ENCODE data around the gene AP3B1.
"Not testable (repeated sequence)": the region's sequence is repeated elsewhere in the genome, so short reads cannot be mapped to it uniquely, and the experiment has no call there.

Gene AP3B1

DNA sequence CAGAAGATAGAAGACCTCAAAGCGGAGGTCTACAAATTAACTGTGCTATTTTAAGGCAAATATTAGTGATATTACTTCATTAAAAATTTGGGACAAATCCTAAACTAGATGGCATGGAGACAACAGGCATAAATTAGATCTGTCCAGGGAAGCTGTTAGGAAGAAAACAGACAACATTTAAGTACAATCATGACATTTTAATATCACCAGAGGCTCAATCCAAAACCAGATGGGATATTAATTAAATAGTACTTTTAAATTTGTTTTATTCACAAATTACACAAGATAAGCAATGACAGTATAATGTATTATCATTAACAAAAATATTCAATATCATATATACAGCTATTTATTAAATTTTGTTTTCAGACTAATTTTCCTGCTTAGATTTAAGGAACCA, 161.1 kb downstream of the AP3B1 start:
- DNase-seq, result no peak

DNA sequence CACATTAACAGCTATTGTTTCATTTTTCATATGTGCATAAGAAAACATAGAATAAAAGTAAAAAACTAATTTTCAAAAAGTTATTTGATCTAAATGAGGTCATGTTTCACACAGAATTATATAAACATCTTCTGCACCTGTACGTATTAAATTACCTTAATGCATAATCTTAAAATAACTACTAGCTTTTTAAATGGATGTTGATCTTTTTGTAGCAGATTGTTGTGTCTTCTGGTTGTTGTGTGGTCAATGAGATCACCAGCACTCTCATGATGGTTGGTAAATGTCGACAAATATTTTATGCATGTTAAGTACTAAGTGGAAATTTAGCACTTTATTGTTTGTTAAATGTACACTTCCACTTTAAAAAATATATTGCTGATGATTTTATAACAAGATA, 162.0 kb downstream of the AP3B1 start:
- DNase-seq, result no peak

DNA sequence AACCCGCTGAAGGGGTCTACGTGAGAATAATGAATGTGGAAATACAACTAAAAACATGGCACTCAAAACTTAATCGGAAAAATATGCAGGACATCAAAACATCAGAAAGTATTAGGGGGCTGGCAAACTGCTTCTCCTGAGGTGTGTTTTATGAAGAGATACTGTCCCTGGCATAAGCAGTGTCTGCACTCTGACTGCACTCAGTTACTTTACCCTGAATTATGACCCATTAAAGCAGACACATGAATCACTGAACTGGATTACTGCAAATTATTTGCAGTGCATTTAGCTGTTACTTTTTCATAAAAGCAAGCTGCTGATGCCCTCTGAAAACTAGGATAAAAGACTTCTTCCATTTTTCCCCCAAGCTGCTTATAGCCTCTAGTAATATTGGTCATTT, 164.9 kb downstream of the AP3B1 start:
- DNase-seq, result no peak

- DNase-seq, result no peak
Measured at GRCh38 chr5:78127875-78128274, 166.6 kb downstream of the AP3B1 start.

- DNase-seq, result no peak
Measured at GRCh38 chr5:78126536-78126935, 168.0 kb downstream of the AP3B1 start.

DNA sequence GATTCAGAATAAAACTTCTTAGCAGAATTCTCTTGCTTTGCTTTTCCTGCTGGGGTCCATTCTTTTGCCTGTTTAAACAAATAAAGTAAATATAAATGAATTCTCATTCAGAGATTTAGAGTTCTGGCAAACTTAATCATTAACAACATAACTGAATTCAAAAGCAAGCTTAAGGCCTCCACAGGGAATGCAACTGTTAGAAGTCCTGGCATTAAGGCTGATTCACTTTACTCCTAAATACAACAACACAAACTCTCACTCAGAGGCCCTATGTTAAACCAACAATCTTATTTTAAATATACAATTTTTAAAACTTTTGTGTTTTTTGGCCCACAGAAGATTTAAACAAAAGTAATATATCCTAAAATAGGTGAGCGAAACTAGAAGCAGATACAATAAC, 178.3 kb downstream of the AP3B1 start:
- DNase-seq, result no peak

GRCh38 chr5:78113689-78114264, 180.7 kb downstream of the AP3B1 start:
- no peak for DNase-seq

DNA sequence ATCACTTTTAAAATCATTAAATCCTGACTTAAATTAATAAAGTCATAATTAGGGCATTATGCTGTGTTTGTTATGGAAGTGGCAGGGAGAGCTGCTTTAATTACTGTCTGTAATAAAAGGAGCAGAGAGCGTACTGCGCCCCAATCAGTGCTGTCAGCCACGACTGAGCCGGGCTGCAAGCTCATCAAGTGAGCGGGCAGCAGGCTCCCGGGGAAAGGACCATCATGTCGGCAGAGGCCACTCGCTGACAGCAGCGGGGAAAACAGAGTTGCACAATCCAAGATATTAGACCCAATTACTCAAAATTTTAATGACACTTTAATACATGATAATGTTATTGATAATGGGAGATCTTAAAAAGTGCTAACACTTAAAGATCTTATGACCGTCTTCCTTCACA, 181.6 kb downstream of the AP3B1 start:
- DNase-seq, result no peak

GRCh38 chr5:78109891-78110324, 184.6 kb downstream of the AP3B1 start:
- DNase-seq, result no peak

DNA sequence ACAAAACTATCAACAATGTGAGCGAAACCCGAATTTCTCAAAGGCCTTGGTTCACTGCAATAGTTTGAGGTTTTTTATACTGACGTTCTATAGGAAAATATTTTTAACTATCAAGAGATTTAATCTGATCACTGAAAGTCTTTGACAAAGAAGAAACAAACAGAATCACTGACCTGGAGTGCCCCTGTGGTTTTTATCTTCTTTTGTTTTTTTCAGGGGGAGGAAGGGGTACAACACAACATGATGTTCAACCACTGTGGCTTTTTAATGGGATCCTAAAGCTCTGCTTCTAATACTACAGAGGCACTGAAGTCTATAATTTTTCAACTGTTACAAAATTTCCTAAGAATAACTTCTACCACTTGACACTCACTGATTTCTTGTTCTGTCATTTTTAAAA, 185.9 kb downstream of the AP3B1 start:
- DNase-seq, result no peak

- DNase-seq, result no peak
Measured at GRCh38 chr5:78103232-78103918, 191.1 kb downstream of the AP3B1 start.

GRCh38 chr5:78102500-78102899, 192.0 kb downstream of the AP3B1 start:
- DNase-seq, result no peak

- no peak for DNase-seq
Measured at GRCh38 chr5:78095125-78095524, 199.4 kb downstream of the AP3B1 start.

DNA sequence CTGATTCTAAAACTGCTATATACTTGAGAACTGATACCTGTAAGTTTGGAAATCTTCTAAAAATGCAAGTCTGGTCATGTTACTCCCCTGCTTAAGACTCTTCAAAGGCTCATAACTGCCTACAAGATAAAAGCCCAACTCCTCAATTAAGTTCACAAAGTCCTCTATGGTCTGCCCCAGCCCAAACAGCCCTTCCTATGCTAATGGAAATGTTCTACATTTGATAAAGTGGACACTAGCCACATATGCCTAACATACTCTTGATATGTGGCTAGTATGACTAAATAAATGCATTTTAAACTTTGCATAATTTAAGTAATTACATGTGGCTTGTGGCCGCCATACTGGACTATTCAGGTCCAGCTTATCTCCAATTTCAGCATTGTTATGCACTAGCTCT, 204.5 kb downstream of the AP3B1 start:
- DNase-seq, result no peak

DNA sequence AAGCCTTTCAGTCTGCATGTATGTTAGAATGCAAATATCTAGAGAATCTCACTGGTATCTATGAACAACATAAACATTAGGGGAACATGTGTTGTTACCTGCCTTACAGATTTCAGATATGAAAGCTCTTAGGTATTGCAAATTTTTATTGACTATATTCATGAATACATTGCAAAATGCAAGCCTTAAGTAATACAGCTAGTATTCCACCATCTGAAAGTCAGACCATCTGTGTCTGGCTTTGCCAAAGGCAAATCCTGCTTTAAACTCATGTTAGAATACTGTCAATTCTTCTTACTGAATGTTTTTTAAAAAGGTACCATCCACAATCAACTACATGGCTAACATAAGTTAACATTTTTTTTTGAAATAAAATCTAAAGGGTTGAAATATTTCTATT, 215.6 kb downstream of the AP3B1 start:
- DNase-seq, result no peak

- DNase-seq, result no peak
Measured at GRCh38 chr5:78077369-78078068, 217.0 kb downstream of the AP3B1 start.

- no peak for DNase-seq
Measured at GRCh38 chr5:78076351-78076750, 218.1 kb downstream of the AP3B1 start.

GRCh38 chr5:78075301-78075700, 219.2 kb downstream of the AP3B1 start:
- no peak for DNase-seq

DNA sequence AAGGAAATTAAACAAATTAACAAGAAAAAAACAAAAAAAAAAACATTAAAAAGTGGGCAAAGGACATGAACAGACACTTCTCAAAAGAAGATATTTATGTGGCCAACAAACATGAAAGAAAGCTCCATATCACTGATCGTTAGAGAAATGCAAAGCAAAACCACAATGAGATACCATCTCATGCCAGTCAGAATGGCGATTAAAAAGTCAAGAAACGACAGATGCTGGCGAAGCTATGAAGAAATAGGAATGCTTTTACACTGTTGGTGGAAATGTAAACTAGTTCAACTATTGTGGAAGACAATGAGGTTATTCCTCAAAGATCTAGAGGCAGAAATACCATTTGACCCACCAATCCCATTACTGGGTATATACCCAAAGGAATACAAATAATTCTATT, 223.8 kb downstream of the AP3B1 start:
- DNase-seq, result not testable (repeated sequence)

DNA sequence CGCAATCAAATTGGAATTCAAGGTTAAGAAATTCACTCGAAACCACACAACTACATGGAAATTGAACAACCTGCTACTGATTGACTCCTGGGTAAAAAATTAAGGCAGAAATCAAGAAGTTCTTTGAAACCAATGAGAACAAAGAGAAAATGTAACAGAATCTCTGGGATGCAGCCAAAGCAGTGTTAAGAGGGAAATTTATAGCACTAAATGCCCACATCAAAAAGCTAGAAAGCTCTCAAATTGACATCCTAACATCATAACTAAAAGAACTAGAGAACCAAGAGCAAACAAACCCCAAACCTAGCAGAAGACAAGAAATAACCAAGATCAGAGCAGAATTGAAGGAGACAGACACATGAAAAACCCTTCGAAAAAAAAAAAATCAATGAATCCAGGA, 226.9 kb downstream of the AP3B1 start:
- DNase-seq, result not testable (repeated sequence)

DNA sequence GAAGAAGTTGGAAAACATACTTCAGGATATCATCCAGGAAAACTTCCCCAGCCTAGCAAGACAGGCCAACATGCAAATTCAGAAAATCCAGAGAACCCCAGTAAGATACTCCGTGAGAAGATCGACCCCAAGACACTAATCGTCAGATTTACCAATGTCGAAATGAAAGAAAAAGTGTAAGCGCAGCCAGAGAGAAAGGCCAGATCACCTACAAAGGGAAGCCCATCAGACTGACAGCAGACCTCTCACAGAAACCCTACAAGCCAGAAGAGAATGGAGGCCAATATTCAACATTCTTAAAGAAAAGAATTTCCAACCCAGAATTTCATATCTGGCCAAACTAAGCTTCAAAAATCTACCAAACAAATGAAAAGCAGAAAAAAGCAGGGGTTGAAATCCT, 227.8 kb downstream of the AP3B1 start:
- DNase-seq, result not testable (repeated sequence)

- no peak for DNase-seq
Measured at GRCh38 chr5:78065663-78066062, 228.8 kb downstream of the AP3B1 start.

GRCh38 chr5:78064941-78065472, 229.5 kb downstream of the AP3B1 start:
- DNase-seq, result no peak

GRCh38 chr5:78063495-78063894, 231.0 kb downstream of the AP3B1 start:
- DNase-seq, result no peak

All from NCI-H1694 (cell line).